ENCODE measurements around the gene SCOC. TPM values are rescaled to one million over a fixed set of nuclear protein-coding genes. Genes with fewer than 3 reads are reported as not detected.

The SCOC gene
- total and polyA plus RNA-seq, 2 of the 13 experiments (the other 11 are each of a cell fraction or from before 2014, with no cell fraction given), result 43.8 to 65.2 TPM

GRCh38 chr4:140426610-140427105 lies 53.2 kb downstream of the SCOC start (continued):
- TF ChIP-seq ZHX2 (IDR thresholded peaks at IDR 0.05; ENCODE audit: low read depth), result no peak
- TF ChIP-seq ZHX2 (CRISPR knock-in tag; IDR thresholded peaks at IDR 0.05; ENCODE audit: borderline replicate concordance), result 0 out of 2 replicates have a peak, but pooled peaks have one; percentile 2
- TF ChIP-seq MATR3 (CRISPR knock-in tag; IDR thresholded peaks at IDR 0.05), result no peak
- no peak for TF ChIP-seq MTA1 (CRISPR knock-in tag; IDR thresholded peaks at IDR 0.05; ENCODE audit: borderline replicate concordance)
- TF ChIP-seq ZNF772 (CRISPR knock-in tag; IDR thresholded peaks at IDR 0.05), result no peak
- no peak for TF ChIP-seq ARID4A (CRISPR knock-in tag; IDR thresholded peaks at IDR 0.05; ENCODE audit: borderline replicate concordance)
- 0 out of 2 replicates have a peak, but pooled peaks have one; percentile 37 for TF ChIP-seq ZNF598 (CRISPR knock-in tag; IDR thresholded peaks at IDR 0.05; ENCODE audit: borderline replicate concordance)
- no peak for TF ChIP-seq BATF2 (CRISPR knock-in tag; IDR thresholded peaks at IDR 0.05)
- no peak for TF ChIP-seq MTERF4 (CRISPR knock-in tag; IDR thresholded peaks at IDR 0.05)
- TF ChIP-seq ZBTB21 (CRISPR knock-in tag; IDR thresholded peaks at IDR 0.05), result peak; percentile 11; the same call in 1 of the 2 replicates
- TF ChIP-seq ZNF616 (CRISPR knock-in tag; IDR thresholded peaks at IDR 0.05; ENCODE audit: low read depth), result no peak
- no peak for TF ChIP-seq TFE3 (CRISPR knock-in tag; IDR thresholded peaks at IDR 0.05)
- TF ChIP-seq PBX3 (CRISPR knock-in tag; IDR thresholded peaks at IDR 0.05; ENCODE audit: borderline replicate concordance), result no peak
- no peak for TF ChIP-seq ZNF660 (CRISPR knock-in tag; IDR thresholded peaks at IDR 0.05; ENCODE audit: borderline replicate concordance, low read depth)
